OCI-LY7 (cell line): ENCODE data around the gene FNDC3A. TPM values are rescaled to one million over a fixed set of nuclear protein-coding genes. Genes with fewer than 3 reads are reported as not detected.

Source experiments
- BruUV-seq: library from RNA; stranded (reverse); fragments of 400-500 nt; replicated peaks from 2 replicates; lab custom pipeline; 2021; lab: Mats Ljungman, UMichigan
- CTCF ChIA-PET: fragments of 300-600 bp; sonication (Branson Sonifier 250); formaldehyde crosslinking; loops from one replicate; lab custom pipeline; 2022; ENCODE audit warnings: antibody characterized with exemption; ENCODE audit not compliant: unreplicated experiment; lab: Charles Lee
- POLR2A ChIA-PET: fragments of 300-600 bp; sonication (Branson Sonifier 250); formaldehyde crosslinking; loops from one replicate; lab custom pipeline; 2022; ENCODE audit warnings: antibody characterized with exemption; lab: Charles Lee
- DNase-seq: peaks from one replicate; pipeline ENCODE4 v3.0.0-alpha.2; 2015; ENCODE audit warnings: low spot score
- H2AFZ ChIP-seq: fragments of 200-600 bp; sonication (generic), shearing (Covaris generic); 2 replicates; pipeline ENCODE4 v1.6.1; 2014; ENCODE audit warnings: mild to moderate bottlenecking, antibody characterized with exemption, low read length, moderate library complexity
- H3K27ac ChIP-seq: fragments of 200-600 bp; sonication (generic); 2 replicates; pipeline ENCODE4 v1.5.1; 2014; ENCODE audit warnings: mixed run types, low read depth, mild to moderate bottlenecking, moderate library complexity, low read length, inconsistent platforms; ENCODE audit not compliant: poor library complexity, severe bottlenecking
- H3K36me3 ChIP-seq: fragments of 200-600 bp; sonication (generic); 2 replicates; pipeline ENCODE4 v1.6.1; 2014; ENCODE audit warnings: mild to moderate bottlenecking, antibody characterized with exemption, low read length, moderate library complexity, mixed read lengths; ENCODE audit not compliant: insufficient read depth
- H3K4me1 ChIP-seq: fragments of 200-600 bp; sonication (generic); 2 replicates; pipeline ENCODE4 v1.5.1; 2014; ENCODE audit warnings: mild to moderate bottlenecking, low read length; ENCODE audit not compliant: insufficient read depth, poor library complexity, severe bottlenecking
- H3K4me2 ChIP-seq: fragments of 200-600 bp; sonication (generic); 2 replicates; pipeline ENCODE4 v1.6.1; 2014; ENCODE audit warnings: mild to moderate bottlenecking, low read length
- H3K4me3 ChIP-seq: fragments of 200-600 bp; sonication (generic); 2 replicates; pipeline ENCODE4 v1.5.1; 2014; ENCODE audit warnings: mild to moderate bottlenecking, low read depth, low read length; ENCODE audit not compliant: poor library complexity, severe bottlenecking
- H3K79me2 ChIP-seq: fragments of 200-600 bp; sonication (generic); 2 replicates; pipeline ENCODE4 v1.6.1; 2016; ENCODE audit warnings: low read depth, mild to moderate bottlenecking, low read length, moderate library complexity, mixed read lengths; ENCODE audit not compliant: insufficient read depth
- H3K9me2 ChIP-seq: fragments of 200-600 bp; sonication (generic); 2 replicates; pipeline ENCODE4 v1.6.1; 2016; ENCODE audit warnings: mild to moderate bottlenecking, low read length, mixed read lengths; ENCODE audit not compliant: insufficient read depth
- H3K9me3 ChIP-seq: fragments of 200-600 bp; sonication (generic); 2 replicates; pipeline ENCODE4 v1.6.1; 2014; ENCODE audit warnings: mild to moderate bottlenecking, mixed run types, low read length, mixed read lengths
- H4K20me1 ChIP-seq: fragments of 200-600 bp; sonication (generic); 2 replicates; pipeline ENCODE4 v1.6.1; 2014; ENCODE audit warnings: mild to moderate bottlenecking, antibody characterized with exemption, low read length, moderate library complexity, mixed read lengths; ENCODE audit not compliant: insufficient read depth
- CTCF ChIP-seq: fragments of 200-600 bp; sonication (generic); conservative IDR thresholded peaks from 2 replicates; pipeline ENCODE4 v1.5.1; 2014; ENCODE audit warnings: mild to moderate bottlenecking, antibody characterized with exemption, low read length, moderate library complexity, mixed read lengths
- EZH2phosphoT487 ChIP-seq: fragments of 200-600 bp; sonication (generic); IDR thresholded peaks from 2 replicates; pipeline ENCODE4 v1.6.1; 2018; ENCODE audit warnings: low read depth, borderline replicate concordance, mild to moderate bottlenecking, mixed run types, antibody characterized with exemption, low read length, moderate library complexity, mixed read lengths
- intact Hi-C: fragments of 100-400 bp; cut with micrococcal nuclease; formaldehyde crosslinking; loops from one replicate; pipeline ENCODE4 v1.10.0; 2022; ENCODE audit not compliant: unreplicated experiment
- total RNA-seq, 2 experiments: library from RNA; depleted of rRNA in 1 of 2; stranded (reverse); fragments of >200 nt in 1 of 2; shearing (Covaris generic) in 1 of 2; gene quantifications; 2 replicates each; pipeline ENCODE4 v1.2.3, GENCODE V29; 2014 to 2022

The FNDC3A gene
- total RNA-seq, 2 experiments from 2014 or later, result 38.7 to 59.6 TPM

- Histone ChIP-seq H3K4me1 (no peaks in the 10 kb centered on the region), H3K36me3 (no peaks in the 10 kb centered on the region), H3K79me2 (no peaks in the 10 kb centered on the region), H3K4me3 (no peak overlapping the region), H3K9me3 (no peaks in the 10 kb centered on the region), H3K4me2 (no peak overlapping the region), H2AFZ (no peak overlapping the region), H3K9me2 (no peaks in the 10 kb centered on the region), H3K27ac (no peak overlapping the region), H4K20me1 (no peaks in the 10 kb centered on the region)
- intact Hi-C loops, result no loop called here
- ChIA-PET CTCF (no interaction called here), POLR2A (no interaction called here)
- no peak for DNase-seq
- BruUV-seq, result no TSS peak
- TF ChIP-seq CTCF (no peak), EZH2phosphoT487 (no peak)
These were observed 245.3 kb downstream of the FNDC3A start for GRCh38 chr13:49220856-49221589.

- H2AFZ ChIP-seq, result no peak overlapping the region
- no peaks in the 10 kb centered on the region for H3K9me2 ChIP-seq
- no peak overlapping the region for H3K27ac ChIP-seq
- H3K9me3 ChIP-seq, result no peaks in the 10 kb centered on the region
- H3K79me2 ChIP-seq, result no peaks in the 10 kb centered on the region
- no peak overlapping the region for H3K4me2 ChIP-seq
- no peaks in the 10 kb centered on the region for H4K20me1 ChIP-seq
- BruUV-seq, result no TSS peak
- TF ChIP-seq EZH2phosphoT487, result no peak
- TF ChIP-seq CTCF, result no peak
- ChIA-PET CTCF (no interaction called here), POLR2A (no interaction called here)
- DNase-seq, result no peak
- no peaks in the 10 kb centered on the region for H3K36me3 ChIP-seq
- no peak overlapping the region for H3K4me3 ChIP-seq
- intact Hi-C loops, result no loop called here
- no peaks in the 10 kb centered on the region for H3K4me1 ChIP-seq
These were observed 245.9 kb downstream of the FNDC3A start for GRCh38 chr13:49221590-49221965.
